Epidermal melanocyte (primary cell): ENCODE measurements around the gene GPRASP2.
"Not testable (repeated sequence)": the region's sequence is repeated elsewhere in the genome, so short reads cannot be mapped to it uniquely, and the experiment has no call there.

ENCODE experiments used
- DNase-seq: peaks from one replicate; pipeline ENCODE4 v3.0.0; 2011; ENCODE audit warnings: low spot score; ENCODE audit not compliant: insufficient read length

Gene GPRASP2

DNA sequence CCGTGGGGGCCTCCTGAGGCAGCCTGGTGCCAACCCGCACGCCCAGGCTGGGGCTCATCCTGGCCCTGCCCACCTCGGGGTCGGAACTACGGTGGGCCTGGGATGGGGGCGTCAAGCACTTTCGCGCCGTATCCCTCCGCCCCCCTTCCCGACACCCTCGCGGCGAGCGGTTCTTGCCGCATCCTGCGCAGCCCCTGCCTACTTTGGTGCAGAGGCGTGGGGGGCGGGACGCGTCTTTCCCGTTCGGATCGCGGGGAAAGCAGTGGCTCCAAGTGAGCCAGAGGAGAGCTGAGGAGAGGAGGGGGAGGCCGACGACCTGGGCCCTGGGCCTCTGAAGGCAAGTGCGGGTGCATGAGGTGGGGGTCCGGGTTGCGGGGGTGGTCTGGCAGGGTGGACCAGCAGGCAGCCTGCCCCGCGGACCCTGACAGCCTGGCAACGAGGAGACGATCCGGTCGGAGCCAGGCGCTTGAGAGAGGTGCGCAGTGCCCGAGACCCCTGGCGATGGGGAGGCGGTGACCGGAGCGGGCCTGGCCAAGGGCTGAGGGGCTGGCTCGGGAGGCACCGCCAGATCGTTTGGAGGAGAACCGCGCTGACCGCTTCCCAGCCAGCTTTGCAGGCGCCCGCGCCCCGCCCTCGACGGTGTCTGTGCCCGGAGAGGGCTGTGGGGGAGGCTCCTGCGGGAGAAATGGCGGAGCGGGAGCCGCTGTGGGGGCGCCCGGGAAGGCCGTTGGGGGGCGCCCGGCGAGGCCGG is at the start of gene GPRASP2:
GPRASP2 (plus strand) TSS at position 233 of the 751 bp plus-strand sequence. CDS start 2,422 bp downstream, outside the sequence.
- no peak for DNase-seq

GRCh38 chrX:102663820-102664219 is 48.4 kb upstream of the GPRASP2 start:
- not testable (repeated sequence) for DNase-seq

DNA sequence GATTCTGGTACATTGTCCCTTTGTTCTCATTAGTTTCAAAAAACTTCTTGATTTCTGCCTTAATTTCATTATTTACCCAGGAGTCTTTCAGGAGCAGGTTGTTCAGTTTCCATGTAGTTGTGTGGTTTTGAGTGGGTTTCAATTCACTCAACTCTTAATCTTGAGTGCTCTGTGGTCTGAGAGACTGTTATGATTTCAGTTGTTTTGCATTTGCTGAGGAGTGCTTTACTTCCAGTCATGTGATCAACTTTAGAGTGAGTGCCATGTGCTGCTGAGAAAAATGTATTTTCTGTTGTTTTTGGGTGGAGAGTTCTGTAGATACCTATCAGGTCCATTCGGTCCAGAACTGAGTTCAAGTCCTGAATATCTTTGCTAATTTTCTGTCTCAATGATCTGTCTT is 45.2 kb upstream of the GPRASP2 start:
- DNase-seq, result not testable (repeated sequence)

DNA sequence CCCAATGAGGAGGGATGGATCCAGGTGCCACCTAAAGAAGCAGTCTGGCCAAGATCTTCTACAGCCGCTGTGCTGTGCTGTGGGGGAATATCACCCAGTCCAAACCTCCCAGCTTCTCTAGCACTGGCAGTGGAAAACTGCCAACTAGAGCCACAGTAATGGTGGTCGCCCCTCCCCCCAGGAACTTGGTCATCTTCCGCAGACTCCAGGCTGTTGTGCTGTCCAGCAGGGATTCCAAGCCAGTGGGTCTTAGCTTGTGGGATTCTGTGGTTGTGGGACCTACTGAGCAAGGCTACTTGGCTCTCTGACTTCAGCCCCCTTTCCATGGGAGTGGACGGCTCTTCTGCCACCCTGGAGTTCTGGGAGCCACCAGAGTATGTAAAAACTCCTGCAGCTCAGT is 42.7 kb upstream of the GPRASP2 start:
- DNase-seq, result no peak

GRCh38 chrX:102672856-102673255 is 39.4 kb upstream of the GPRASP2 start:
- DNase-seq, result no peak

- DNase-seq, result not testable (repeated sequence)
Measured at GRCh38 chrX:102677479-102677878, 34.8 kb upstream of the GPRASP2 start.

DNA sequence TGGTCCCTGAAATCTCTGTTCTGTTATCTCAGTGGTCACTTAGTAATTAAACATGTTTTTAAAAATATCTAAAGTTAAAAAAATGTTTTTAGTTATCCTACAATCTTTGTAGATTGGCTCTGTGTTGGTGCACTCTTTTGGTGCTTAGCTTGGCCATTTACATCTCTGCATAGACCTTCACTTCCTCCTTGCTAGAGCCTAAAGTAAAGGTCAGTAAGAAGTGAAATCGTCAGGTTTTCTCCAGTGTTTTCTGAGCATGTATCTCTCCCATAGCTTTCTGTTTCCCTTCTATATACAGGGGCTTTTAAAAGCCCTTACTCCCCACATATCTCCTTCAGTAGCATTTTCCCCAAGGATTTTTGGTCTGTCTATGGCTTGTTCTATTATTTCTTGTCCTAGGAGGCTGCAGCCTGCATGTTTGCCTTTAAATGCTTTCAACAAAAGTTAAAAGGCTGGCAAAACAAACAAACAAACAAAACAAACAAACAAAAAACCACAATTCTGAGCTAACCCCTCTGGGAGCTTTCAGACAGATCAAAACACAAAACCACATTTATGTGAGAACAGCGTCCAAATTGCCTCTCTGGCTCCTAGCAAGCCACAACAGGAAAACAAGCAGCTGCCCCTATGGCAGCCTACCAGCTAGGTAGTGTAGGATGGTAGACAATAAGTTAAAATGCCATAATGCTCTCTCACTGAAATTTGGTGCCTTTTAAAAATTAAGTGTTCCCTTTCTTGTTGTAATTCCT is 27.3 kb upstream of the GPRASP2 start:
- no peak for DNase-seq

DNA sequence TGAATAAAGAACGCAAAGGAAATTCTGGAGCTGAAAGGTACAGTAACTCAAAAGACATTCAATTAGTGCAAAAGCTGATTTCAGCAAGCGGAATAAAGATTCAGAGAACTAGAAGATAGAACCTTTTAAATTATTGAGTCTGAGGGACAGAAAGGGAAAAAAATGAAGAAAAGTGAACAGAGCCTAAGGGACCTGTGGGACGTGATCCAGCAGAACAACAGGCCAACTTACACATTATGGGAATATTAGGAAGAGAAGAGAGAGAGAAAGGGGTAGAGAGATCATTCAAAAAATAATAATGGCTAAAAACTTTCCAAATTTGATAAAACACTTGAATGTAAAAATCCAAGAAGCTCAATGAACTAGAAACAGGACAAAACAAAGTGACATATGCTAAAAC is 17.5 kb upstream of the GPRASP2 start:
- DNase-seq, result no peak

DNA sequence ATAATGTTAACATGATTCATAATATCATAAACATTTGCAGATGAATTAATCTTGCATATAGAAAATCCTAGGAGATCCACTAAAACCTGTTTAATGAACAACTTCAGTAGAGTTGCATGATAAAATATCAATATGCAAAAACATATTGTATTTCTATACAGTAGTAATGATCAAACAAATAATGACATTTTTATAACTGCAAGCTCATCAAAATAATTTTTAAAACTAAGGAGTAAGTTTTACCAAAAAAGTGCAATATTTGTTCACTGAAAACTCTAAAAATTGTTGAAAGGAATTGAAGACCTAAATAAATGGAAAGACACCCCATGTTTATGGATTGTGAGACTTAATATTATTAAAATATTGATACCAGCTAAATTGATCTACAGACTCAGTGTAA is 15.9 kb upstream of the GPRASP2 start:
- DNase-seq, result no peak

- DNase-seq, result no peak
Measured at GRCh38 chrX:102697494-102697893, 14.8 kb upstream of the GPRASP2 start.

- DNase-seq, result no peak
Measured at GRCh38 chrX:102708900-102709299, 3.3 kb upstream of the GPRASP2 start.

- DNase-seq, result no peak
Measured at GRCh38 chrX:102711872-102712215, 404 bp upstream of the GPRASP2 start.

DNA sequence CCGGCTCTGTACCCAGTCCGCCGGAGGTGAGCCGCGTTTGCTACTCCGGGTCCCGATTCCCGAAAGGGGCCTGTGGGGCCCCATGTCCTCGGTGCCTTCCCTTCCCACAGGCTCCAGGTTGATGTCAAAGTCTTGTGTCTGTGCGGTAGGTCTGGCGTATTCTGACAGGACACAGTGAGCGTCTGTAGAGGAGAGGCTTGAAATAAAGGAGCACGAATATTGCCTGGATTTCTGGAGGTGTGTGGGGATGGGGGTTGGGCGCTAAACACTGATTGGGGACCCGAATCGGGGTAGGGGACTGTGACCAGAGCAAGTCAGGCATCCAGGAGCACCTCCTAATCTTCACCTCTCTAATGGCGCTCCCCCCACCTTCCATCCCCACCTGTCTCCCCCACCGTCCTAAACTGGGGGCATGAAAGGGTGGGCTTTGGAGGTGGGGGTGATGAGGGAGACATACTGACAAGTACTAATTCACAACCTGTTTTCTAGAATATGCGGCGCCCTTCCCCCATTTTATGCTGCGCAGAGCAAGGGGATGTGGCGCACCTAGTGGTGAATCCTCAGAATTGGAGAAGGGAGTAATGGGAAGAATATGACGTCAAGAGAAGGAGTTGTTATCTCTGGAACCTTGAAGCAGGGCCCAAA is 855 bp downstream of the GPRASP2 start:
- DNase-seq, result peak; percentile 26

DNA sequence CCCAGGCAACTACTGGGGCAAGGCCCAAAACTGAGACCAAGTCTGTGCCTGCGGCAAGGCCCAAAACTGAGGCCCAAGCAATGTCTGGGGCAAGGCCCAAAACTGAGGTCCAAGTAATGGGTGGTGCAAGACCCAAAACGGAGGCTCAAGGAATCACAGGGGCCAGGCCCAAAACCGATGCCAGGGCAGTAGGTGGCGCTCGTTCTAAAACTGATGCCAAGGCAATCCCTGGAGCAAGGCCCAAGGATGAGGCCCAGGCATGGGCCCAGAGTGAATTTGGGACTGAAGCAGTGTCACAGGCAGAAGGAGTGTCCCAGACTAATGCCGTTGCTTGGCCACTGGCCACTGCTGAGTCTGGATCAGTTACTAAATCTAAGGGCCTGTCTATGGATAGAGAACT is 2.7 kb downstream of the GPRASP2 start:
- DNase-seq, result no peak

DNA sequence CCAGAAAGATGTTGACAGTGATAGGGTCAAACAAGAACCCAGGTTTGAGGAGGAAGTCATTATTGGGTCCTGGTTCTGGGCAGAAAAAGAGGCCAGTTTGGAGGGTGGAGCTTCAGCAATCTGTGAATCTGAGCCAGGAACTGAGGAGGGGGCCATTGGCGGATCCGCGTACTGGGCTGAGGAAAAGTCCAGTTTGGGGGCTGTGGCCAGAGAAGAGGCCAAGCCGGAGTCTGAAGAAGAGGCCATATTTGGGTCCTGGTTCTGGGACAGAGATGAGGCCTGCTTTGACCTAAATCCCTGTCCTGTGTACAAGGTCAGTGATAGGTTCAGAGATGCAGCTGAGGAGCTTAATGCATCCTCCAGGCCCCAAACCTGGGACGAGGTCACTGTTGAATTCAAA is 3.7 kb downstream of the GPRASP2 start:
- DNase-seq, result no peak

DNA sequence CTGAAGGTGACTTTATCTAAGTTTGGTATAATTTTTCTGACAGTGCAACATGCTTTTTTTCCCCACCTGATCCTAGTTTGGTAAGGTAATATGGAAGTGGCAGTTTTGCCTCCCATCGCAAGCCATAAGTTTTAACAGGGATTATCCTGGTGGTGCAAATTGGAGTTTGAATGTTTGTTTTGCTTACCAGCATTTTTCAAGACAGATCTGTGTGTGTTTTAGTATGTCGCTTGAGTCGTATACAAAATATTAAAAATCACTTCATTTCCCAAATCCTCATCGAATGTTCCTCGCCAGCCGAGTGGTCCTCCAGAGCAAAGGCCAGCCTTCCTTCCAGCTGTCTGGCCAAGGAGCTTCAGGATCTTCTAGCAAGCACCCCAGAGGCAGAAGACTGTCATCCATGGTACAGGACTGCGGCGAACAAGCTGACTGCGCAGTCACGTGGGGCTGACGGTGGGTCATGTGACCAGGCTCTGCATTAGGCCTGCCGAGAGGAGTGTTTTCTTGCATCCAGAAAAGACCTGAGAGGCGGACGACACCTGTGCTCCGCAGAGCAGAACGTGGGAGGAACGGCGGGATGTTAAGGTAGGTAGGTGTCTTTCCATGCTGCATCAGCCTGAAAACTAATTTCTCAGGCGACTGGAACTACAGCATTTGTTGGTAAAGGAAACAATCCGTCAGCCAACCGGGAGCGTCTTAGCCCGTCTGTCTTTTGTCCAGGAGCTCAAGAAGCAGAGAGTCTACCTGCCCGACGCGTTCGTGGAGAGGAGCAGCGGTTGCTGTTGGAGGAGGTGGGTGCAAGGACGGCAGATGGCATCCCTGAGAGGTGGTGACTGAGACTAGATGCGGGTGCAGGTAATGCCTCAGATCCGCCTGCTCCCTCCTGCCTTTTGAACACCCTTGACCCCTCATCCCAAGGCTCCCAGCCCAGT is 8.3 kb downstream of the GPRASP2 start, which contains the start of gene GPRASP3:
GPRASP3 (plus strand) TSS at position 507 of the 932 bp plus-strand sequence. CDS start 28,253 bp downstream, outside the sequence.
- DNase-seq, result peak; percentile 21

DNA sequence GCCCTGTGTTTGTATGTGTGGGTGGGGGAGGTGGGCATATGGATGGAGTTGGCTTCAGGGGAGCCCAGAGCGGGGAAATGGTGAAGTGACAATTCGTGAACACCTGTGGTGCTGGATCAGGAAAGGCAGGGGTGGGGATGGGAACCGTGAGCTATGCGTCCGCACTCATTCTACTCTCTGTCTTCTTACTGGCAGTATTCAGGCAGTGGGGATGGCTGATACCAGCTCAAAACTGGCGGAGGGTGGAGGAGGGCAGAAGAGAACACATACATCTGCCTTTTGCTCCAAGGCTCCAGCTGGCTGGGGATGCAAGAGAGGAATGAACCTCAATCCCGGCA is 8.9 kb downstream of the GPRASP2 start:
- DNase-seq, result not testable (repeated sequence)

DNA sequence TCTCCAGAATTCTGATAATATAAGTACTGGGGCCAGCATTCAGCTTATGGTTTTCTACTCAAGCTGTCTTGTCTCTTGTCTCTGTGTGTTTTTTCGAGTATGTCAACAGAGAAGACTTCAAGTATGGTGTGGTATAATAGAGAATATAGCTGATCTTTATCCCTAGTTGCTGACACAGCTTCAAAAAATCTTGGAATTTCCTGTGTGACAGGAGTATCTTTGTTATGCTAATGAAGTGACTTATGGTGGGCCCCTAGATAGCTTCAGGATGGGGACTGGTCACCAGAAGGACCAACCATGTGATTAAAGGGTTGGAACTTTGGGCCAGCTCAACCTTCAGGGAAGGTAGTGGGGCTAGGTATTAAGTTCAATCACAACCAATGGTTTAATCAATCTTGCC is 11.2 kb downstream of the GPRASP2 start:
- DNase-seq, result no peak

- no peak for DNase-seq
Measured at GRCh38 chrX:102727761-102728160, 15.5 kb downstream of the GPRASP2 start.

DNA sequence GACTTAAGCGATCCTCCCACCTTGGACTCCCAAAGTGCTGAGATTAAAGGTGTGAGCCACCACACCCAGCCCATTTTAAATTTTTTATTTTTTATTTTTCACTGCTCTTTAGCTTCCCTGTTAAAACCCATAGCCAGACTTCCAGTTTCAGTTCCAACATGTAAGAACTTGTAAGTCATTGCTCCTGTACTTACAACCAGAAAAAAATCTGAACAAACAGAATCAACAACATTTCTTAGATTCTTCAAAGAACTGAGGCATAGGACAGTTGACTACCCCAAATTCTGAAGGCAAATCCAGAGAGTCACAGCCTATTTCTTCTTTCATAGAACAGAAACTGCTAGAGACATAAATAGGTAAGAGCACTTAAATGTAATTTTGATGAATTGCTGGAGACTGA is 16.4 kb downstream of the GPRASP2 start:
- DNase-seq, result no peak

- DNase-seq, result peak; percentile 20
Measured at GRCh38 chrX:102739657-102740056, 27.4 kb downstream of the GPRASP2 start.
